Activated T-cell treated with anti-CD3 and anti-CD28 coated beads, Interleukin-2, amount 50 U/mL, for 24 hours (primary cell): Measurements from ENCODE around the gene MPND.

ENCODE experiments used
- DNase-seq: peaks from one replicate; pipeline ENCODE4 v3.0.0-alpha.2; 2020
- H3K27ac Mint-ChIP-seq: 2 replicates; pipeline ENCODE4 v1.8.0; 2020; ENCODE audit warnings: mild to moderate bottlenecking, mixed read lengths
- H3K27me3 Mint-ChIP-seq: 2 replicates; pipeline ENCODE4 v1.8.0; 2020; ENCODE audit warnings: mixed read lengths
- H3K36me3 Mint-ChIP-seq: 2 replicates; pipeline ENCODE4 v1.8.0; 2020; ENCODE audit warnings: low read depth, mixed read lengths
- H3K4me1 Mint-ChIP-seq: 2 replicates; pipeline ENCODE4 v1.8.0; 2020; ENCODE audit warnings: low read depth, mixed read lengths
- H3K4me3 Mint-ChIP-seq: 2 replicates; pipeline ENCODE4 v1.8.0; 2020; ENCODE audit warnings: mild to moderate bottlenecking, moderate library complexity, mixed read lengths
- H3K9me3 Mint-ChIP-seq: 2 replicates; pipeline ENCODE4 v1.8.0; 2020; ENCODE audit warnings: mixed read lengths

Gene MPND

GRCh38 chr19:4305659-4306058 lies 37.7 kb upstream of the MPND start:
- Mint-ChIP-seq H3K9me3 (no peaks in the 10 kb centered on the region), H3K4me1 (peaks cover 29% of the 10 kb centered on the region), H3K4me3 (peak overlapping the region; percentile 60), H3K27ac (peak overlapping the region; percentile 29), H3K27me3 (no peaks in the 10 kb centered on the region), H3K36me3 (no peaks in the 10 kb centered on the region)
- DNase-seq = no peak

- Mint-ChIP-seq H3K27me3 (no peaks in the 10 kb centered on the region), H3K4me1 (peaks cover under 1% of the 10 kb centered on the region), H3K9me3 (no peaks in the 10 kb centered on the region), H3K27ac (no peak overlapping the region), H3K4me3 (no peak overlapping the region), H3K36me3 (peaks cover 4% of the 10 kb centered on the region)
- peak; percentile 49 for DNase-seq
Measured at GRCh38 chr19:4310247-4311121, 32.9 kb upstream of the MPND start.

DNA sequence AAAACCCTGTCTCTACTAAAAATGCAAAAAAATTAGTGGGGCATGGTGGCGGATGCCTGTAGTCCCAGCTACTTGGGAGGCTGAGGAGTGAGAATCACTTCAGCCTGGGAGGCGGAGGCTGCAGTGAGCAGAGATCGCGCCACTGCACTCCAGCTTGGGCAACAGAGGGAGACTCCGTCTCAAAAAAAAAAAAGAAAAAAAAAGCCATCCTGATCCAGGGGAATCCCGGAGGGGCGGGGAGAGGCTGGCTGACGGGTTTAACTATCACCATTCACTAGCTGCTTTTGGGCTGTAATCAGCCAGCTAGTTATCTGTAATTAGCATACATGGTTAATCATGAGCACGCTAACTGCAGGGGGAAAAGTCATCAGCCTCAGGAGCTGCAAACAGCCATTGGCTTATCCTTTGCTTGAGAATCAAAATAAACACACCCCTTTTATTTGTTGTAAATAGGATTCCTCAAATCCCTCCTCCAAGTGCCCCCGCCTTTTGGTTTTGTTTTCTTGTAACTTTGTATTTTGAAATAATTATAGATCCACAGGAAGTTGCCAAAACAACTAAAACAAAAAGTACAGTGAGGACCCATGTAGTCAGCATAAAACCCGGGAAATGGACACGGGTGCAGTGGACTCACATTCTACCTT lies 29.4 kb upstream of the MPND start:
- Mint-ChIP-seq H3K27ac (no peak overlapping the region), H3K4me3 (no peak overlapping the region), H3K36me3 (peaks cover 4% of the 10 kb centered on the region), H3K9me3 (no peaks in the 10 kb centered on the region), H3K27me3 (no peaks in the 10 kb centered on the region), H3K4me1 (no peaks in the 10 kb centered on the region)
- DNase-seq = no peak

- Mint-ChIP-seq H3K27me3 (no peaks in the 10 kb centered on the region), H3K4me3 (no peak overlapping the region), H3K36me3 (no peaks in the 10 kb centered on the region), H3K9me3 (no peaks in the 10 kb centered on the region), H3K27ac (no peak overlapping the region), H3K4me1 (no peaks in the 10 kb centered on the region)
- no peak for DNase-seq
Measured at GRCh38 chr19:4316956-4317355, 26.4 kb upstream of the MPND start.

- H3K27me3 Mint-ChIP-seq = no peaks in the 10 kb centered on the region
- no peak for DNase-seq
- no peaks in the 10 kb centered on the region for H3K4me1 Mint-ChIP-seq
- no peak overlapping the region for H3K4me3 Mint-ChIP-seq
- no peaks in the 10 kb centered on the region for H3K9me3 Mint-ChIP-seq
- no peaks in the 10 kb centered on the region for H3K36me3 Mint-ChIP-seq
- H3K27ac Mint-ChIP-seq = no peak overlapping the region
Measured at GRCh38 chr19:4318460-4318859, 24.9 kb upstream of the MPND start.

- Mint-ChIP-seq H3K36me3 (no peaks in the 10 kb centered on the region), H3K9me3 (no peaks in the 10 kb centered on the region), H3K4me1 (no peaks in the 10 kb centered on the region), H3K27ac (no peak overlapping the region), H3K4me3 (no peak overlapping the region), H3K27me3 (no peaks in the 10 kb centered on the region)
- no peak for DNase-seq
Measured at GRCh38 chr19:4319067-4319718, 24.2 kb upstream of the MPND start.

GRCh38 chr19:4320419-4320818 lies 22.9 kb upstream of the MPND start:
- H3K27ac Mint-ChIP-seq = no peak overlapping the region
- H3K4me3 Mint-ChIP-seq = no peak overlapping the region
- DNase-seq = no peak
- no peaks in the 10 kb centered on the region for H3K27me3 Mint-ChIP-seq
- no peaks in the 10 kb centered on the region for H3K9me3 Mint-ChIP-seq
- H3K36me3 Mint-ChIP-seq = no peaks in the 10 kb centered on the region
- H3K4me1 Mint-ChIP-seq = no peaks in the 10 kb centered on the region

DNA sequence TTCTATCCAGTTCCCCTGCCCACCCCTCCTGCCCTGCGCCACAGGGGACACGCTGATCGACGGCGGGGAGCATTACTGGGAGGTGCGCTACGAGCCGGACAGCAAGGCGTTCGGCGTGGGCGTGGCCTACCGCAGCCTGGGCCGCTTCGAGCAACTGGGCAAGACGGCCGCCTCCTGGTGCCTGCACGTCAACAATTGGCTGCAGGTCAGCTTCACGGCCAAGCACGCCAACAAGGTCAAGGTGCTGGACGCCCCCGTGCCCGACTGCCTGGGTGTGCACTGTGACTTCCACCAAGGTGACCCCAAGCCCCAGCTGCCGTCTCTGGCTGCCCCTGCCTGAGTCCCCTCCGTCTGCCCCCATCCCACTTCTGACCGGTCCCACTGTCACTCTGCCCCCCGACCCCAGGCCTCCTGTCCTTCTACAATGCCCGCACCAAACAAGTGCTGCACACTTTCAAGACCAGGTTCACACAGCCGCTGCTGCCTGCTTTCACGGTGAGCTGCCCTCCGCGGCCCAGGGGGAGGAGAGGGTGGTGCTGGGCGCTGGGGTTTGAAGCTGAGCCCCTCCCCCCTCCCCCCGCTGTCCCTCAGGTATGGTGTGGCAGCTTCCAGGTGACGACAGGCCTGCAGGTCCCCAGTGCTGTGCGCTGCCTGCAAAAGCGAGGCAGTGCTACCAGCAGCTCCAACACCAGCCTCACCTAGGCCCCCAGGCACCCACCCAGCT lies 20.3 kb upstream of the MPND start:
- H3K27ac Mint-ChIP-seq = no peak overlapping the region
- H3K36me3 Mint-ChIP-seq = no peaks in the 10 kb centered on the region
- H3K4me3 Mint-ChIP-seq = no peak overlapping the region
- H3K4me1 Mint-ChIP-seq = peaks cover 17% of the 10 kb centered on the region
- DNase-seq = no peak
- no peaks in the 10 kb centered on the region for H3K27me3 Mint-ChIP-seq
- H3K9me3 Mint-ChIP-seq = no peaks in the 10 kb centered on the region

GRCh38 chr19:4323692-4324091 lies 19.7 kb upstream of the MPND start:
- Mint-ChIP-seq H3K4me3 (no peak overlapping the region), H3K4me1 (peaks cover 21% of the 10 kb centered on the region)

DNA sequence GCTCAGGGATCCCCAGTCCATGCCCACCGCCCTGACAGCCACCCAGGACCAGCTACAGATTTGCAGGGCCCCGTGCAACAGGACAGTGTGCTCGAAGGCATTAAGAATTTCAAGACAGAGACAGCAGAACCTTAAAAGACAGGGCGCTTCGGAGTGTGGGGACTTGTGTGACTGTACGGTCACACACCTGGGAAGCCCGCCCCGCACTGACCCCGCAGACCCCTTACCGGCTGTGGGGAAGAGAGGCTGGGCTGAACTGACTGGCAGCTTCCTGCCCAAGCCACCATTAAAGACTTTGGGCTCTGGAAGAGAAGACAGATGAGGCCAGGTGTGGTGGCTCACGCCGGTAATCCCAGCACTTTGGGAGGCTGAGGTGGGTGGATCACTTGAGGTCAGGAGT lies 19.1 kb upstream of the MPND start:
- no peak for DNase-seq
- H3K27me3 Mint-ChIP-seq = no peaks in the 10 kb centered on the region
- peaks cover 7% of the 10 kb centered on the region for H3K36me3 Mint-ChIP-seq
- peak overlapping the region; percentile 24 for H3K27ac Mint-ChIP-seq
- no peak overlapping the region for H3K4me3 Mint-ChIP-seq
- no peaks in the 10 kb centered on the region for H3K9me3 Mint-ChIP-seq
- H3K4me1 Mint-ChIP-seq = peaks cover 24% of the 10 kb centered on the region

More at GRCh38 chr19:4323692-4324091, 19.7 kb upstream of the MPND start:
- H3K9me3 Mint-ChIP-seq = no peaks in the 10 kb centered on the region
- H3K36me3 Mint-ChIP-seq = peaks cover 2% of the 10 kb centered on the region
- H3K27ac Mint-ChIP-seq = no peak overlapping the region
- no peak for DNase-seq
- no peaks in the 10 kb centered on the region for H3K27me3 Mint-ChIP-seq

DNA sequence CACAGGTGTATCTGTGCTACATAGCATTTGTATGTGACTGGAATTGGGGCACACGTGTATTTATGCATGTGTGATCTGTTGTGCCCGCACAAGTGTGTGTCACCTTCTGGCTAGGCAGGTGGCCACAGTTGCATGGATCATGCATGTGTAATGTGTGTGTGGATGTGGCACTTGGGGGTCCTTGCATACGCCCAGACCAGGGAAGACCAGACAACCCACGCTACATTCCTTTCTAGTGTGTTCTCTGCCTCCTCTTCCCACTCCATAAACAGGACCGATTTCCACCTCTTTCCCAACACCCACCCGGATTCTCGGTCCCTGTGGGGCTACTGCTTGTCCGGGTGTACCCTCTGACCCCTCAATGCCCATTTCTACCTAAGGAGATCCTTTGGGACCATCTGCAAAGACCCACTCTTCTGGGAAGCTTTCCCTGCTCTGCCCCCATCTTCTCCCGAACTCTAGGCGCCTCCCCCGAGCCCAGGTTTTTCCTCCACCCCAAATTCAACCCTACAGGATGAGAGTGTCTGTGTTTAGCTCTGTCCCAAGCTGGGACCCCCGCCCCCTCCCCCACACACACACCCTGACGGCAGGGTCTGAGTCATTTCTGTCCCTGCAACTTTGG lies 17.0 kb upstream of the MPND start:
- Mint-ChIP-seq H3K4me1 (peaks cover 32% of the 10 kb centered on the region), H3K36me3 (peaks cover 15% of the 10 kb centered on the region), H3K27me3 (no peaks in the 10 kb centered on the region), H3K4me3 (peak overlapping the region; percentile 32), H3K9me3 (no peaks in the 10 kb centered on the region), H3K27ac (peak overlapping the region; percentile 10)
- DNase-seq = no peak

GRCh38 chr19:4326837-4327251 lies 16.5 kb upstream of the MPND start:
- DNase-seq = peak; percentile 52
- no peaks in the 10 kb centered on the region for H3K27me3 Mint-ChIP-seq
- no peaks in the 10 kb centered on the region for H3K9me3 Mint-ChIP-seq
- peaks cover 32% of the 10 kb centered on the region for H3K4me1 Mint-ChIP-seq
- peak overlapping the region; percentile 67 for H3K4me3 Mint-ChIP-seq
- H3K27ac Mint-ChIP-seq = no peak overlapping the region
- H3K36me3 Mint-ChIP-seq = peaks cover 15% of the 10 kb centered on the region

DNA sequence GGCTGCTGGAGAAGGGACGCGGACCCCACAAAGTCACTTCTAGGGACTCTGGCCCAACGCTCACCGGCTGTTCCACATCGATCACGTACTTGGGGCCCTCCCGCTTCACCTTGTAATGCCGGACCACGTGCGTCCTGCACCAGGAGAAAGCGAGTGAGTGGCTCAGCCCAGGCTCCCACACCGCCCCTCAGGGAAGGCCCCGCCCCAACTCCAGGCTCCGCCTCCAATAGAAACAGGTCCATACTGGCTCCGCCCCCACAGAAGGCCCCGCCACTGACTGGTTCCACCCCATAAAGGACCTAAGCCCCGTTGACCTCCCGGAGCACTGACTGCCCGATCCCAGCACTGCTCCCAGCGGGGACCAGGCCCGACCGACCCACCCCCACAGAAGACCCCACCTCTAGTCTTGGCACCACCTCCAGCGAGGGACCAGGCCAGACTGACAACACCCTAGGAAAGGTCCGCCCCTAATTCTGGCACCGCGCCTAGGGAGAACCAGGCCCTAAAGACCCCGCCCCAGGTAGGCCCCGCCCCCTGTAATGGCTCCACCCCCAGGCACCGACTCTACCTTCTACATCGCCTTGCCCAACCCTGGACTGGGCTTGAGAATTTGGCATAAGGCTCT lies 16.0 kb upstream of the MPND start:
- Mint-ChIP-seq H3K9me3 (no peaks in the 10 kb centered on the region), H3K27ac (peak overlapping the region; percentile 40), H3K4me3 (peak overlapping the region; percentile 67), H3K27me3 (no peaks in the 10 kb centered on the region), H3K36me3 (peaks cover 15% of the 10 kb centered on the region), H3K4me1 (peaks cover 32% of the 10 kb centered on the region)
- peak; percentile 84 for DNase-seq

GRCh38 chr19:4327877-4328242 lies 15.5 kb upstream of the MPND start:
- peaks cover 15% of the 10 kb centered on the region for H3K36me3 Mint-ChIP-seq

More at GRCh38 chr19:4327877-4328242, 15.5 kb upstream of the MPND start:
- Mint-ChIP-seq H3K9me3 (no peaks in the 10 kb centered on the region), H3K4me1 (peaks cover 32% of the 10 kb centered on the region), H3K27me3 (no peaks in the 10 kb centered on the region), H3K4me3 (peak overlapping the region; percentile 67), H3K27ac (peak overlapping the region; percentile 52)
- no peak for DNase-seq
